SK-N-SH (cell line): ENCODE data around the gene PDIA5. TPM values are rescaled to one million over a fixed set of nuclear protein-coding genes. Genes with fewer than 3 reads are reported as not detected.

Experiments used
- CTCF ChIA-PET: fragments of 300-600, 350-600 bp; formaldehyde crosslinking; extraction: SDS; loops from one replicate; lab custom pipeline; 2021; lab: Yijun Ruan, JAX
- POLR2A ChIA-PET: fragments of 350-600 bp; sonication (Branson Sonifier 250); formaldehyde crosslinking; extraction: SDS; loops from one replicate; lab custom pipeline; 2020; ENCODE audit warnings: antibody characterized with exemption, inconsistent platforms; lab: Yijun Ruan, JAX
- DNase-seq: peaks from one replicate; pipeline ENCODE4 v3.0.0; 2012
- H2AFZ ChIP-seq: fragments of 200-600 bp; sonication (generic); 2 replicates; pipeline ENCODE4 v1.8.1; 2016; ENCODE audit warnings: antibody characterized with exemption, mild to moderate bottlenecking, low read depth
- H3F3A ChIP-seq: fragments of 200-600 bp; sonication (generic); replicated peaks from 2 replicates; pipeline ENCODE3; 2016; ENCODE audit warnings: antibody characterized with exemption, mild to moderate bottlenecking; ENCODE audit not compliant: insufficient read depth
- H3K27ac ChIP-seq, 2 experiments: fragments of 200-500 bp in 1 of 2; fragments of 200-600 bp in 1 of 2; sonication (Bioruptor generic) in 1 of 2; sonication (generic), shearing (Covaris generic) in 1 of 2; 2 replicates each; pipeline versions ENCODE4 v1.5.1 to v1.6.1; 2014 to 2016; ENCODE audit warnings: low read depth in 2 of 2, inconsistent platforms in 1 of 2, low read length in 1 of 2, mild to moderate bottlenecking in 1 of 2, mixed read lengths in 1 of 2
- H3K27me3 ChIP-seq: fragments of 200-600 bp; sonication (generic), shearing (Covaris generic); 2 replicates; pipeline ENCODE4 v1.6.1; 2016; ENCODE audit warnings: mixed run types; ENCODE audit not compliant: insufficient read depth
- H3K36me3 ChIP-seq, 2 experiments: fragments of 200-500 bp in 1 of 2; fragments of 200-600 bp in 1 of 2; sonication (Bioruptor generic) in 1 of 2; sonication (generic) in 1 of 2; replicated peaks in 1 of 2; 2 replicates each; pipeline versions ENCODE3 to v1.5.1; 2014 to 2016; ENCODE audit warnings: low read length in 1 of 2, mild to moderate bottlenecking in 1 of 2; ENCODE audit not compliant: insufficient read depth in 2 of 2, control insufficient read depth in 1 of 2
- H3K4me1 ChIP-seq, 2 experiments: fragments of 200-500 bp in 1 of 2; fragments of 200-600 bp in 1 of 2; sonication (Bioruptor generic) in 1 of 2; sonication (generic), shearing (Covaris generic) in 1 of 2; 2 replicates each; pipeline versions ENCODE4 v1.5.1 to v1.6.1; 2014 to 2016; ENCODE audit warnings: low read depth in 1 of 2, low read length in 1 of 2, mixed run types in 1 of 2; ENCODE audit not compliant: insufficient read depth in 2 of 2, control insufficient read depth in 1 of 2
- H3K4me2 ChIP-seq: fragments of 200-600 bp; sonication (generic), shearing (Covaris generic); 2 replicates; pipeline ENCODE4 v1.6.1; 2017; ENCODE audit warnings: mixed run types
- H3K4me3 ChIP-seq, 2 experiments: fragments of 200-500 bp in 1 of 2; fragments of 200-600 bp in 1 of 2; sonication (Bioruptor generic) in 1 of 2; sonication (generic), shearing (Covaris generic) in 1 of 2; 2 replicates each; pipeline versions ENCODE4 v1.5.1 to v1.8.1; 2014 to 2016; ENCODE audit warnings: low read depth in 2 of 2, inconsistent platforms in 1 of 2, low read length in 1 of 2, mild to moderate bottlenecking in 1 of 2, mixed read lengths in 1 of 2, moderate library complexity in 1 of 2
- H3K79me2 ChIP-seq: fragments of 200-600 bp; sonication (generic); 2 replicates; pipeline ENCODE4 v1.8.1; 2017; ENCODE audit warnings: mild to moderate bottlenecking; ENCODE audit not compliant: insufficient read depth
- H3K9ac ChIP-seq: fragments of 200-600 bp; sonication (generic); 2 replicates; pipeline ENCODE4 v1.6.1; 2017; ENCODE audit warnings: mixed run types
- H3K9me2 ChIP-seq: fragments of 200-600 bp; sonication (generic); 2 replicates; pipeline ENCODE4 v1.6.1; 2017; ENCODE audit warnings: mixed run types
- H3K9me3 ChIP-seq: fragments of 200-600 bp; sonication (generic); 2 replicates; pipeline ENCODE4 v1.6.1; 2017; ENCODE audit warnings: mixed run types, mild to moderate bottlenecking, moderate library complexity
- H4K20me1 ChIP-seq: fragments of 200-600 bp; sonication (generic); 2 replicates; pipeline ENCODE4 v1.6.1; 2017; ENCODE audit warnings: mild to moderate bottlenecking, mixed run types; ENCODE audit not compliant: insufficient read depth
- FOXM1 ChIP-seq: IDR thresholded peaks from 2 replicates; pipeline ENCODE4 v1.4.0; 2012; ENCODE audit warnings: low read depth, mild to moderate bottlenecking
- GATA2 ChIP-seq: sonication (generic); formaldehyde crosslinking; IDR thresholded peaks from 2 replicates; pipeline ENCODE4 v1.5.0; 2020; ENCODE audit warnings: mild to moderate bottlenecking, missing genetic modification reagents
- POLR2AphosphoS5 ChIP-seq: IDR thresholded peaks from 2 replicates; pipeline ENCODE4 v1.6.1; 2012; ENCODE audit warnings: low read depth, low read length
- RFX5 ChIP-seq: IDR thresholded peaks from 2 replicates; pipeline ENCODE4 v1.6.1; 2012; ENCODE audit warnings: mild to moderate bottlenecking, improper control_type of control experiment, low read length
- SIN3A ChIP-seq: IDR thresholded peaks from 2 replicates; pipeline ENCODE4 v1.6.1; 2012; ENCODE audit warnings: low read depth, mild to moderate bottlenecking, low read length, moderate library complexity, borderline replicate concordance
- SMC3 ChIP-seq: IDR thresholded peaks from 2 replicates; pipeline ENCODE4 v1.6.1; 2012; ENCODE audit warnings: low read depth, low read length, improper control_type of control experiment
- WGBS: methylation state at CpG from one replicate; pipeline ENCODE4 v1.1.6; 2017; ENCODE audit warnings: low lambda C conversion rate; 5-methylcytosine and 5-hydroxymethylcytosine counted together
- polyA plus RNA-seq, 3 experiments: library from polyadenylated mRNA; depleted of rRNA; stranded (reverse); fragments of >200 nt; gene quantifications; 2 replicates each; pipeline ENCODE4 v1.2.3, GENCODE V29; 2012
- TF ChIP-seq, protein P1 (sequence below): fragments of 150-350 bp; IDR thresholded peaks from 2 replicates; pipeline ENCODE4 v1.6.1; 2016; ENCODE audit warnings: mild to moderate bottlenecking, low read depth, low read length
- TF ChIP-seq, protein P2 (sequence below): IDR thresholded peaks from 2 replicates; pipeline ENCODE4 v1.4.0; 2012; ENCODE audit warnings: low read depth
- TF ChIP-seq, protein P3 (sequence below): IDR thresholded peaks from 2 replicates; pipeline ENCODE4; 2012

Gene PDIA5
- polyA plus RNA-seq, 1 of the 3 experiments (the other 2 are of a cell fraction) = 28.6 TPM

DNA sequence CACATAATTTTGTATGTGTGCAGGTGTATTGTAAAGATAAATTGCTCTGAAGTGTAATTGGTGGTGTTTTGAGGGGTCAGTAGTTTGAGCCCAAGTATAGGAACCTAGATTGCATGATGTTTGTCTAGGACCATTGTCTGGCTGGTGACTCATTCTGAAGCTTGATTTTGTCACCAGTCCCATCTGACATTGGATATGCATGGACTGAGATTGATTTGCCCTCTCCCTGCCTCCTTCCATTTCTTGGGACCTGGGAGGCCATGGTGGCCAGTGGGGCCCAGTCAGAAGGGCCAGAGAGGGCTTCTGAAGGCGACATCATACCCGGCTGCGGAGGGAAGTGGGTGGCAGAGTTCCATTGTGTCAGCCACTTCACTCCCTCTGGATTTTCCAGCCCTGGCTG, 62.3 kb downstream of the PDIA5 start:
- no peak for TF ChIP-seq POLR2AphosphoS5
- TF ChIP-seq RFX5 = no peak
- TF ChIP-seq, protein P1, sequence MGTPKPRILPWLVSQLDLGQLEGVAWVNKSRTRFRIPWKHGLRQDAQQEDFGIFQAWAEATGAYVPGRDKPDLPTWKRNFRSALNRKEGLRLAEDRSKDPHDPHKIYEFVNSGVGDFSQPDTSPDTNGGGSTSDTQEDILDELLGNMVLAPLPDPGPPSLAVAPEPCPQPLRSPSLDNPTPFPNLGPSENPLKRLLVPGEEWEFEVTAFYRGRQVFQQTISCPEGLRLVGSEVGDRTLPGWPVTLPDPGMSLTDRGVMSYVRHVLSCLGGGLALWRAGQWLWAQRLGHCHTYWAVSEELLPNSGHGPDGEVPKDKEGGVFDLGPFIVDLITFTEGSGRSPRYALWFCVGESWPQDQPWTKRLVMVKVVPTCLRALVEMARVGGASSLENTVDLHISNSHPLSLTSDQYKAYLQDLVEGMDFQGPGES = no peak
- no peak for TF ChIP-seq SIN3A
- TF ChIP-seq SMC3 = no peak
- POLR2A ChIA-PET = no interaction called here
- Histone ChIP-seq H3K4me3 (no peak overlapping the region), H3K4me2 (no peak overlapping the region), H3K36me3 (peaks cover 10 to 39% of the 10 kb centered on the region in 2 experiments), H3K79me2 (no peaks in the 10 kb centered on the region), H3K9ac (no peak overlapping the region), H3K9me2 (no peaks in the 10 kb centered on the region), H2AFZ (no peak overlapping the region), H3K27ac (no peak overlapping the region), H4K20me1 (no peaks in the 10 kb centered on the region), H3K9me3 (no peaks in the 10 kb centered on the region), H3F3A (no peaks in the 10 kb centered on the region), H3K4me1 (peaks cover 0 to 6% of the 10 kb centered on the region in 2 experiments; a peak in 1 of 4 replicates), H3K27me3 (no peaks in the 10 kb centered on the region)
- 100% methylated on average over 1 of the region's 3 CpGs for WGBS
- DNase-seq = no peak
- CTCF ChIA-PET = no interaction called here

DNA sequence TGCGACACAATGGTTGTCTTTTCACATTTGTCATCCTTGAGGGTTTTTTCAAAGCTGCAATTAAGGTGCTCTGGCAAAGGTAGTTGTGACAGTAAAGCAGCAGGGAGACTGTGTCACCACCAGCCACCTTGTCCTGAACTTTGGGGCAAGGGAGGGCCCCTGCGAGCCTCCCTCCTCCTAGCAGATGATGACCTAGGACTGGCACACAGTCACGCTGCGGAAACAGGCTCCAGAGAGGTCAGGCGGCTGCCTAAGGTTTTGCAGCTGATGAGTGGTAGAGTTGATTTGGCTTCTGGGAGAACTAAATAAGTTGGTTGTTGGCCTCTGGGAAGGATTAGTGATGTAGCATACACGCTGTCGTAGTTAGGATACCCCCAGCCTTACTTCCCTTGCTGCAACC, 62.7 kb downstream of the PDIA5 start:
- POLR2A ChIA-PET = interaction anchor here (0.7 kb wide), 1 partner anchor 8 kb away, joined by 3 read pairs; no protein-coding TSS in a partner anchor
- 95% methylated on average over 7 of the region's 7 CpGs for WGBS
- no peak overlapping the region for H3K4me3 ChIP-seq
- peaks cover 0 to 6% of the 10 kb centered on the region in 2 experiments; a peak in 1 of 4 replicates for H3K4me1 ChIP-seq
- H3K9me2 ChIP-seq = no peaks in the 10 kb centered on the region
- peaks cover 10 to 38% of the 10 kb centered on the region in 2 experiments for H3K36me3 ChIP-seq
- TF ChIP-seq, protein P2, sequence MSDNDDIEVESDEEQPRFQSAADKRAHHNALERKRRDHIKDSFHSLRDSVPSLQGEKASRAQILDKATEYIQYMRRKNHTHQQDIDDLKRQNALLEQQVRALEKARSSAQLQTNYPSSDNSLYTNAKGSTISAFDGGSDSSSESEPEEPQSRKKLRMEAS = no peak
- TF ChIP-seq GATA2 (CRISPR knock-in tag) (no peak), FOXM1 (no peak)
- H3K27ac ChIP-seq = no peak overlapping the region
- H3K4me2 ChIP-seq = no peak overlapping the region
- no peaks in the 10 kb centered on the region for H3K27me3 ChIP-seq
- no peaks in the 10 kb centered on the region for H3K9me3 ChIP-seq
- H3K79me2 ChIP-seq = no peaks in the 10 kb centered on the region
- CTCF ChIA-PET = interaction anchor here (1.0 kb wide), 1 partner anchor 57 kb away, joined by 4 read pairs; no protein-coding TSS in a partner anchor
- DNase-seq = no peak
- no peaks in the 10 kb centered on the region for H3F3A ChIP-seq
- H3K9ac ChIP-seq = no peak overlapping the region
- H4K20me1 ChIP-seq = no peaks in the 10 kb centered on the region
- no peak overlapping the region for H2AFZ ChIP-seq

DNA sequence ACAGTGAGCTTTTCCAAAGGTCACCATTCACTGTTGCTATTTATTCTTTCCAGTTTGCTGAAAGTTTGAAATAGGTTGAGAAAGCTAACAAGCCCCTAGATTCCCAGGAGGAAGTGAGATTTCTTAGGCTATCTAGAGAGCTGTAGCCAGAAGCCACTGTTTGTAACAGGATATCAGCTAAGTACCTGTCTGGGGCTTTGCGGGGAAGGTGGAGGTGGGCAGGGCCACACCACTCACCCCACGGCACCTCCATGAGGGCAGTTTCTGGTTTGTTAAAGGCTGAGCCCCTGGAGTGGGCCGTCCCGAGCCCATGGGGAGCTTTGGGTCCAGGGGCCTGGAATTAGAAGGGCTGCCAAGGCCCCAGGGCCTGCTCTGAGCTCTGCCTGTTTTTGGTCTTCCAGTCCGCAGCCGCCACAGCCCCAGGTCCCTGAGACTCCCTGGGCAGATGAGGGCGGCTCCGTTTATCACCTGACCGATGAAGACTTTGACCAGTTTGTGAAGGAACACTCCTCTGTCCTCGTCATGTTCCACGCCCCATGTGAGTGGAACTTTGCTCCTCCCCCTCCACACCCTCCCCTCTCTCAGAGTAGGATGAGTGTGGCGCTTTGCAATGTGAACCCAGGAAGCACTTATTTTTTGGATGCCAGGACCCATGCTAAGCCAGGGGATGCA, 63.4 kb downstream of the PDIA5 start:
- Histone ChIP-seq H3K4me3 (no peak overlapping the region), H3K36me3 (peaks cover 11 to 32% of the 10 kb centered on the region in 2 experiments), H3K79me2 (no peaks in the 10 kb centered on the region), H3K9me3 (no peaks in the 10 kb centered on the region), H2AFZ (no peak overlapping the region), H3K9me2 (no peaks in the 10 kb centered on the region), H3K27me3 (no peaks in the 10 kb centered on the region), H3F3A (no peaks in the 10 kb centered on the region), H3K27ac (no peak overlapping the region), H3K4me1 (peaks cover 0 to 7% of the 10 kb centered on the region in 2 experiments; a peak in 1 of 4 replicates), H3K9ac (no peak overlapping the region), H3K4me2 (no peak overlapping the region), H4K20me1 (no peaks in the 10 kb centered on the region)
- POLR2A ChIA-PET = interaction anchor here (0.6 to 0.7 kb wide), 2 partner anchors 9 to 200 kb away, joined by 3 read pairs; no protein-coding TSS in a partner anchor
- WGBS = 94% methylated on average over 5 of the region's 12 CpGs
- TF ChIP-seq, protein P3, sequence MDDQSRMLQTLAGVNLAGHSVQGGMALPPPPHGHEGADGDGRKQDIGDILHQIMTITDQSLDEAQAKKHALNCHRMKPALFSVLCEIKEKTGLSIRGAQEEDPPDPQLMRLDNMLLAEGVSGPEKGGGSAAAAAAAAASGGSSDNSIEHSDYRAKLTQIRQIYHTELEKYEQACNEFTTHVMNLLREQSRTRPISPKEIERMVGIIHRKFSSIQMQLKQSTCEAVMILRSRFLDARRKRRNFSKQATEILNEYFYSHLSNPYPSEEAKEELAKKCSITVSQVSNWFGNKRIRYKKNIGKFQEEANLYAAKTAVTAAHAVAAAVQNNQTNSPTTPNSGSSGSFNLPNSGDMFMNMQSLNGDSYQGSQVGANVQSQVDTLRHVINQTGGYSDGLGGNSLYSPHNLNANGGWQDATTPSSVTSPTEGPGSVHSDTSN = no peak
- DNase-seq = no peak
- CTCF ChIA-PET = interaction anchor here (1.0 kb wide), 1 partner anchor 58 kb away, joined by 4 read pairs; no protein-coding TSS in a partner anchor
